Left renal cortex interstitium (tissue), 4 donors: Measurements from ENCODE around the gene RELCH. TPM values are rescaled to one million over a fixed set of nuclear protein-coding genes. Genes with fewer than 3 reads are reported as not detected.
"Not testable (repeated sequence)": the region's sequence is repeated elsewhere in the genome, so short reads cannot be mapped to it uniquely, and the experiment has no call there.

ENCODE experiments used
- DNase-seq, 4 donors: peaks; one replicate each; pipeline ENCODE4 v3.0.0-alpha.2; 2013; ENCODE audit warnings: low read depth in 4 of 4, low spot score in 2 of 4, missing footprints in 1 of 4
- polyA plus RNA-seq, 4 donors: library from polyadenylated mRNA; unstranded; fragments of 120-200 nt; gene quantifications; one replicate each; pipeline ENCODE4 v1.2.1, GENCODE V29; 2013; ENCODE audit not compliant: insufficient read length in 4 of 4

RELCH gene, protein sequence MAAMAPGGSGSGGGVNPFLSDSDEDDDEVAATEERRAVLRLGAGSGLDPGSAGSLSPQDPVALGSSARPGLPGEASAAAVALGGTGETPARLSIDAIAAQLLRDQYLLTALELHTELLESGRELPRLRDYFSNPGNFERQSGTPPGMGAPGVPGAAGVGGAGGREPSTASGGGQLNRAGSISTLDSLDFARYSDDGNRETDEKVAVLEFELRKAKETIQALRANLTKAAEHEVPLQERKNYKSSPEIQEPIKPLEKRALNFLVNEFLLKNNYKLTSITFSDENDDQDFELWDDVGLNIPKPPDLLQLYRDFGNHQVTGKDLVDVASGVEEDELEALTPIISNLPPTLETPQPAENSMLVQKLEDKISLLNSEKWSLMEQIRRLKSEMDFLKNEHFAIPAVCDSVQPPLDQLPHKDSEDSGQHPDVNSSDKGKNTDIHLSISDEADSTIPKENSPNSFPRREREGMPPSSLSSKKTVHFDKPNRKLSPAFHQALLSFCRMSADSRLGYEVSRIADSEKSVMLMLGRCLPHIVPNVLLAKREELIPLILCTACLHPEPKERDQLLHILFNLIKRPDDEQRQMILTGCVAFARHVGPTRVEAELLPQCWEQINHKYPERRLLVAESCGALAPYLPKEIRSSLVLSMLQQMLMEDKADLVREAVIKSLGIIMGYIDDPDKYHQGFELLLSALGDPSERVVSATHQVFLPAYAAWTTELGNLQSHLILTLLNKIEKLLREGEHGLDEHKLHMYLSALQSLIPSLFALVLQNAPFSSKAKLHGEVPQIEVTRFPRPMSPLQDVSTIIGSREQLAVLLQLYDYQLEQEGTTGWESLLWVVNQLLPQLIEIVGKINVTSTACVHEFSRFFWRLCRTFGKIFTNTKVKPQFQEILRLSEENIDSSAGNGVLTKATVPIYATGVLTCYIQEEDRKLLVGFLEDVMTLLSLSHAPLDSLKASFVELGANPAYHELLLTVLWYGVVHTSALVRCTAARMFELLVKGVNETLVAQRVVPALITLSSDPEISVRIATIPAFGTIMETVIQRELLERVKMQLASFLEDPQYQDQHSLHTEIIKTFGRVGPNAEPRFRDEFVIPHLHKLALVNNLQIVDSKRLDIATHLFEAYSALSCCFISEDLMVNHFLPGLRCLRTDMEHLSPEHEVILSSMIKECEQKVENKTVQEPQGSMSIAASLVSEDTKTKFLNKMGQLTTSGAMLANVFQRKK
- 10 to 100 TPM; 26.7 to 41.5 (median 36.1) TPM for polyA plus RNA-seq

DNA sequence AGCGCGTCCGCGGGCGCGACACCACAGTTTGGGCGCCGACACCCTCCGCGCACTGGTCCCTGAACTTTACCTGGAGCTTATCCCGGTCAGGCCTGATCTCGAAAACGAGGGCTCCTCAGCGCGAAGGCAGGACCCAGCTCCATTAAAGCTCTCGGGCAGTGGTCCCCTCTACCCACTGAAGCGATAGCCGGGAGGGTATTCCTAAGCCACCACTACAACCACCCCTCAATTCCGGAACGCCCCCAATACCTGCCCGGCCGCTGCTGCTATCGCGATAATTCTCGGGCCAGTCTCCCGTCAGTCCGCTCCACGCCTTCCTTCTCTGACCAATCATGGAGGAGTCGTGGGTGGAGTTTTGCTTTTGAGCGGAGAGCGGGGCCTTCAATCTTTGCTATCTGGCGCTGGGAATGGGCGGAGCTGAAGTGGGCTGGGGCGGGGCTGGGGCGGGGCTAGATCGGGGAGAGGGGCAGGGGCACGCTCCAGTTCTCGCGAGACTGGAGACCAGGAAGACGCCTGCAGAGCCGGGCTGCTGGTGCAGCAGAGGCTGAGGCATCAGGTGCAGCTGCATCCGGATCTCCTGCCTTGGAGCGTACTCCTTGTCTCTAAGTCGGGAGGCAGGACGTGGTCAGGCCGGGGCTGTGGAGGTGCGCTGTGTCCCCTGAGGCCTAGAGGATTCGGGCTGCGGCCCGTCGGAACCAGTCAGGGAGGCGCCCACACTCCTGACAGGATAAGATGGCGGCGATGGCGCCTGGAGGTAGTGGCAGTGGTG lies at the start of gene RELCH, which contains the start of gene PIGN:
RELCH (plus strand) TSS at position 482 of the 769 bp plus-strand sequence; CDS start at position 733, 251 bp downstream.
PIGN (minus strand) TSS at position 283 of the 769 bp plus-strand sequence. CDS start 25,703 bp downstream, outside the sequence.
- peak; percentile 94 to 98 (median 96) for DNase-seq

GRCh38 chr18:62138461-62139235 lies 48.4 kb upstream of the RELCH start:
- no peak for DNase-seq

DNA sequence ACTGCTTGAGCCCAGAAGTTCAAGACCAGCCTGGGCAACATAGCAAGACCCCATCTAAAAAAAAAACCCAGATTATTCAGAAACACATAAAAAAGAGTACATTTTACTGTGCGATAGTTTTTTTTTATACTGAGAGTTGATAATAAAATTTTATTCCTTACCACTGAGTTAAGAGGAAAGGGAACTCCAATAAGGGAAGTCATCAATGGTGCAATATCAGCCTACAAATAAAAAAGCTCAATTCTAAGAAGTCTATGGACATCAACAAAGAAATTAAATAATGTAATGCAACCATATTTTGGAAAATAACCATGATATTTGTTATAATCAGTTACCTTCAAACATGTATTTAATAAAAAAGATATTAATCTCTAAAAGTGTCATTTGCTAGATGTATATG lies 46.8 kb upstream of the RELCH start:
- no peak for DNase-seq

DNA sequence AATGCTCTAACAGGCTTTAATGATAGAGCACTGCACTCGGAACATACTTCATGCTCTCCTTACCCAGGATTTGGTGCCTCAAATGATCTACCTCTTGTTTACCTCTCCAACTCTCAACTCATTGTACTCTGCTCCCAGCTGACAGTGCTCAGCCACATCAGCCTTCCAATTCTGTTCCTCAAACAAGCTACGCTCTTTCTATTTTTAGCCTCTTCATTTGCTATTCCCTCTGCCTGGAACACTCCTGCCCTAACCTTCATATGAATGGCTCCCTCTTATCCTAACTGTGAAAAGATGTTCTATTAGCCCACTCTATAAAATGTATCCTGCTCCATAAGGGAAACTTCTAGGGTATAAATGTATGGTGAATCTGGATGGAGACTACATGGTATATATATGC lies 42.7 kb upstream of the RELCH start:
- no peak for DNase-seq

GRCh38 chr18:62151068-62151771 lies 35.8 kb upstream of the RELCH start:
- DNase-seq: no peak

- DNase-seq: no peak
Measured at GRCh38 chr18:62152844-62153243, 34.2 kb upstream of the RELCH start.

- no peak for DNase-seq
Measured at GRCh38 chr18:62157843-62158242, 29.2 kb upstream of the RELCH start.

DNA sequence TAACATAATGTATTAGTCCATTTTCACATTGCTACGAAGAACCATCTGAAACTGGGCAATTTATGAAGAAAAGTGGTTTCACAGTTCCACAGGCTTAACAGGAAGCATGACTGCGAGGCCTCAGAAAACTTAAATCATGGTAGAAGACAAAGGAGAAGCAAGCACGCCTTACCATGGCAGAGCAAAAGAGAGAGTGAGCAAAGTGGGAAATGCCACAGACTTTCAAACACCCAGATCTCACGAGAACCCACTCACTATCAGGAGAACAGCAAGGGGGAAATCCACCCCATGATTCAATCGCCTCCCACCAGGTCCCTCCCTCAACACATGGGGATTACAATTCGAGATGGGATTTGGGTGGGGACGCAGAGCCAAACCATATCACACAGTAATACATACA lies 22.7 kb upstream of the RELCH start:
- DNase-seq: no peak

DNA sequence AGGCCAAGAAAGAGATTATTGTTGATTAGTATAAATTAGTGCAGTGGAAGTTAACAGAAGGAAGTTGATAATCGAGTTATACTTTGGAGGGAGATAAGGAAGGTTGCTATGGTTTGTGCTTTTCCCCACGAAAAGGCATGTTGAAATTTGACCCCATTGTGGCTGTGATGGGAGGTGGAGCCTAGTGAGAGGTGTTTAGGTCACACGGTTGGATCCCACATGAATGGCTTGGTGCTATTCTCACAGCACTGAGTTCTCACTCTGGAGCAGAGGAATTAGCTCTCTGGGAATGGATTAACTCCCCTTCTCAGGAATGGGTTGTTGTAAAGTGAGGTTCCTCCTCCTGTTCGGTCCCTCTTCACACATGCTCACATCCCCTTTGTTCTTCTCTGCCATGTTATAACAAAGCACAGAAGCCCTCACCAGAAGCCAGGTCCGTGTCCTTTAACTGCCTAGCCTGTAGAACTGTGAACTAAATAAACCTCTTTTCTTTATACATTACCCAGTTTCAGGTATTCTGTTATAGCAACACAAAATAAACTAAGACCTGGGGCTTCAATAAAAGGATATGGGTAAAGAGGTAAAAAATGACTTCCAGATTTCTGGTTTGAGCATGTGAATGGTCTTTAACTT lies 22.1 kb upstream of the RELCH start:
- DNase-seq: no peak

DNA sequence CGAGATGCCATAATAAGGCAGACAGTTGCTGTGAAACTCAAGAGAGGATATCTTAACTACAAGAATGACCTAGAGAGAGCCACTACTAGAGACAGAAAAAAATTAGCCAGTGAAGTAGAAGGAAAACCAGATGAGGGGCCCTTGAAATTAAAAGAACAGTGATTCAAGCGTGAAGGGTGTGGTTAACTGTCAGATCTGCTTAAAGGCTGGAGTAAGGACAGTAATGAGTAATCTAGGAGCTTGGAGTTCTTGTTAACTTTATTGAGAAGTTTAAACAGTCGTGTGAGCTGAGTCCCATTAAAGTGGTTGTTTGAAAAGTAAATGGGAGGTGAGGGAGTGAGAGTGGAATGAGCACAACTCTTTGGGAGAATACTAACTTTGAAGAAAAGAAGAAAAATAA lies 21.5 kb upstream of the RELCH start:
- DNase-seq: no peak

DNA sequence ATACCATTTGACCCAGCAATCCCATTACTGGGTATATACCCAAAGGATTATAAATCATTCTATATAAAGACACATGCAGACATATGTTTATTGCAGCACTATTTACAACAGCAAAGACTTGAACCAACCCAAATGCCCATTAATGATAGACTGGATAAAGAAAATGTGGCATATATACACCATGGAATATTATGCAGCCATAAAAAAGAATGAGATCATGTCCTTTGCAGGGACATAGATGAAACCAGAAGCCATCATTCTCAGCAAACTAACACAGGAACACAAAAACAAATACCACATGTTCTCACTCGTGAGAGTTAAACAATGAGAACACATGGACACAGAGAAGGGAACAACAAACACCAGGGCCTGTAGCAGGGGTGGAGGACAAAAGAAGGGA lies 20.5 kb upstream of the RELCH start:
- DNase-seq: not testable (repeated sequence)

DNA sequence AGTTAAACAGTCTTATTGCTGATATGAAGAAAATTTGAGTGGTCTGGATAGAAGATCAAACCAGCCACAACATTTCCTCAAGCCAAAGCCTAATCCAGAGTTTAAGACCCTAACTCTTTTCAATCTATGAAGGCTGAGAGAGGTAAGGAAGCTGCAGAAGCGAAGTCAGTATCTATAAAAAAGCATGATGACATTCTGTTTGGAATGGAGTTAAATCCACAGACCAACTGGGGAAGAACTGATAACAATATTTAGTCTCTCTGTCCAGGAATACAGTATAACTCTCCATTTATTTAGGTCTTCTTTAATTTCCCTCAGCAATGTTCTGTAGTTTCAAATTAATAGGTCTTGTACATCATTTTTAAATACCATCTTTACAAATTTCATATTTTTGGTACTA lies 16.2 kb upstream of the RELCH start:
- no peak for DNase-seq

GRCh38 chr18:62172298-62172697 lies 14.8 kb upstream of the RELCH start:
- DNase-seq: no peak

DNA sequence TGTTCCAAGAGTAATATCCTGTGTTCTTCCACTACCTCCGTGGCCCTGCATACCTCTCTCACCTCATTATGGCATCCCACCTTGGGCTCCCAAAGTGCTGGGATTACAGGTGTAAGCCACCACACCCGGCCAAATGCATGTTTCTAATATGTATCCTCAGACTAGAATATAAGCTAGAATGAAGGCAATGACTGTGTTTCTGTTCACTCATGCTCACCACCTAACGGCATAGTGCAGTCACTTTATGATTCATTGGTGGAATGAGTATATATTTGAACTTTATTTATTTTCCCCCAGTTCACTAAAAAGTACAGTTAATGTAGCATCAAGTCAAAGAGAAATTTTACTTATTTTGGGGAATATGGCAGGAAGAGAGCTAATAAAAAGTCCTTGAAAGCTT lies 11.5 kb upstream of the RELCH start:
- no peak for DNase-seq

DNA sequence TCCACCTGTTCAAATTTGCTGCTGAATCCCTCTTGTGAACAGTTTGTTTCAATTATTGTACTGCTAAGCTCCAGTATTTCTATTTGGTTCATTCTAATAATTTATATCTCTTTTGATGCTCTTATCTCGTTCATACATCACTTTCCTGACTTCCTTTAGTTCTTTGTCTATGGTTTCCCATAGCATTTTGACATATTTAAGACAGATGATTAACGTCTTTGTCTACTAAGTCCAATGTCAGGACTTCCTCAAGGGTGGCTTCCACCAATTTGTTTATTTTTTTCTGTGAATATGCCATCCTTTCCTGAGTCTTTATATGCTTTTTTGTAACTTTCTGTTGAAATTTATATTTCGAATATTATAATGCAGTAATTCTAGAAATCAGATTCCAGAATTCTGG lies 9.8 kb upstream of the RELCH start:
- DNase-seq: no peak

- no peak for DNase-seq
Measured at GRCh38 chr18:62179213-62179612, 7.8 kb upstream of the RELCH start.

- no peak for DNase-seq
Measured at GRCh38 chr18:62182220-62182619, 4.8 kb upstream of the RELCH start.

- DNase-seq: peak in 1 of 4 donors; percentile 41
Measured at GRCh38 chr18:62183578-62184195, 3.4 kb upstream of the RELCH start.
